HEK293 (cell line): ENCODE measurements around the gene RUNX1.

ENCODE experiments used
- CTCF ChIA-PET: fragments of 350-600 bp; formaldehyde crosslinking; extraction: SDS; loops from one replicate; lab custom pipeline; 2021; ENCODE audit warnings: antibody characterized with exemption; lab: Yijun Ruan, JAX
- POLR2A ChIA-PET: fragments of 300-600 bp; formaldehyde crosslinking; extraction: SDS; loops from one replicate; lab custom pipeline; 2020; ENCODE audit warnings: antibody characterized with exemption, inconsistent platforms; lab: Yijun Ruan, JAX
- H3K27ac ChIP-seq: fragments of 200-500 bp; sonication (Bioruptor generic); 2 replicates; pipeline ENCODE4 v1.5.1; 2014; ENCODE audit warnings: low read depth, low read length, control low read depth, inconsistent platforms; ENCODE audit errors: extremely low read depth
- H3K36me3 ChIP-seq, 2 experiments: fragments of 200-500 bp in 1 of 2; sonication (Bioruptor generic) in 1 of 2; 1 replicate in 1 of 2; 2 replicates in 1 of 2; pipeline ENCODE4 v1.5.1; 2014 to 2017; ENCODE audit warnings: inconsistent platforms in 2 of 2, low read length in 2 of 2; ENCODE audit not compliant: control insufficient read depth in 2 of 2, insufficient read depth in 1 of 2
- H3K4me1 ChIP-seq: fragments of 200-500 bp; sonication (Bioruptor generic); 2 replicates; pipeline ENCODE4 v1.5.1; 2014; ENCODE audit warnings: mild to moderate bottlenecking, low read length, inconsistent platforms; ENCODE audit not compliant: control insufficient read depth, insufficient read depth
- H3K4me3 ChIP-seq: 2 replicates; pipeline ENCODE4 v1.5.1; 2011; ENCODE audit warnings: low read depth, mild to moderate bottlenecking, control low read depth, low read length, moderate library complexity
- H3K9me3 ChIP-seq: fragments of 200-500 bp; sonication (Bioruptor generic); 2 replicates; pipeline ENCODE4 v1.5.1; 2014; ENCODE audit warnings: low read depth, low read length, inconsistent platforms; ENCODE audit not compliant: control insufficient read depth, insufficient read depth
- AEBP2 ChIP-seq: fragments of 450-650 bp; formaldehyde crosslinking; IDR thresholded peaks from 2 replicates; pipeline ENCODE4 v1.5.1; 2016; ENCODE audit warnings: missing biosample characterization, missing genetic modification characterization, borderline replicate concordance
- BCL6B ChIP-seq: fragments of 450-650 bp; formaldehyde crosslinking; IDR thresholded peaks from 2 replicates; pipeline ENCODE4 v1.5.1; 2017; ENCODE audit warnings: missing biosample characterization, missing genetic modification characterization
- EGR2 ChIP-seq: fragments of 450-650 bp; formaldehyde crosslinking; IDR thresholded peaks from 2 replicates; pipeline ENCODE4 v1.5.1; 2016; ENCODE audit warnings: low read depth, missing biosample characterization, missing genetic modification characterization
- GLI2 ChIP-seq: fragments of 450-650 bp; formaldehyde crosslinking; IDR thresholded peaks from 2 replicates; pipeline ENCODE4; 2017; ENCODE audit warnings: missing biosample characterization, missing genetic modification characterization, low read depth, borderline replicate concordance
- HOXC10 ChIP-seq: sonication (generic); formaldehyde crosslinking; IDR thresholded peaks from 2 replicates; pipeline ENCODE4 v1.8.1; 2023; ENCODE audit warnings: mild to moderate bottlenecking, missing genetic modification reagents
- PRDM4 ChIP-seq: fragments of 450-650 bp; formaldehyde crosslinking; IDR thresholded peaks from 2 replicates; pipeline ENCODE4 v1.5.1; 2017; ENCODE audit warnings: missing biosample characterization, missing genetic modification characterization
- PRDM6 ChIP-seq: fragments of 450-650 bp; formaldehyde crosslinking; IDR thresholded peaks from 2 replicates; pipeline ENCODE4 v1.5.1; 2017; ENCODE audit warnings: missing biosample characterization, missing genetic modification characterization
- RBAK ChIP-seq: fragments of 450-650 bp; formaldehyde crosslinking; IDR thresholded peaks from 2 replicates; pipeline ENCODE4 v1.5.1; 2016; ENCODE audit warnings: missing biosample characterization, missing genetic modification characterization
- YY2 ChIP-seq: fragments of 450-650 bp; formaldehyde crosslinking; IDR thresholded peaks from 2 replicates; pipeline ENCODE4 v1.5.1; 2016; ENCODE audit warnings: missing biosample characterization, missing genetic modification characterization
- ZBTB10 ChIP-seq: fragments of 450-650 bp; formaldehyde crosslinking; IDR thresholded peaks from 2 replicates; pipeline ENCODE4 v1.5.1; 2016; ENCODE audit warnings: missing biosample characterization, missing genetic modification characterization
- ZNF10 ChIP-seq: fragments of 450-650 bp; formaldehyde crosslinking; IDR thresholded peaks from 2 replicates; pipeline ENCODE4 v1.5.1; 2017; ENCODE audit warnings: missing biosample characterization, missing genetic modification characterization
- ZNF140 ChIP-seq: fragments of 450-650 bp; formaldehyde crosslinking; IDR thresholded peaks from 2 replicates; pipeline ENCODE4 v1.5.1; 2016; ENCODE audit warnings: missing biosample characterization, missing genetic modification characterization
- ZNF174 ChIP-seq: fragments of 450-650 bp; formaldehyde crosslinking; IDR thresholded peaks from 2 replicates; pipeline ENCODE4 v1.5.0; 2017; ENCODE audit warnings: missing biosample characterization, mild to moderate bottlenecking, missing genetic modification characterization
- ZNF19 ChIP-seq: fragments of 450-650 bp; formaldehyde crosslinking; IDR thresholded peaks from 2 replicates; pipeline ENCODE4; 2016; ENCODE audit warnings: missing biosample characterization, missing genetic modification characterization, low read depth
- ZNF223 ChIP-seq: fragments of 450-650 bp; formaldehyde crosslinking; IDR thresholded peaks from 2 replicates; pipeline ENCODE4 v1.5.1; 2016; ENCODE audit warnings: missing biosample characterization, missing genetic modification characterization
- ZNF248 ChIP-seq: fragments of 450-650 bp; formaldehyde crosslinking; IDR thresholded peaks from 2 replicates; pipeline ENCODE4 v1.5.1; 2017; ENCODE audit warnings: missing biosample characterization, missing genetic modification characterization
- ZNF26 ChIP-seq: fragments of 450-650 bp; formaldehyde crosslinking; IDR thresholded peaks from 2 replicates; pipeline ENCODE4 v1.5.1; 2016; ENCODE audit warnings: missing biosample characterization, missing genetic modification characterization
- ZNF266 ChIP-seq: fragments of 450-650 bp; formaldehyde crosslinking; IDR thresholded peaks from 2 replicates; pipeline ENCODE4 v1.5.1; 2016; ENCODE audit warnings: missing biosample characterization, missing genetic modification characterization, low read depth
- ZNF510 ChIP-seq: fragments of 450-650 bp; formaldehyde crosslinking; IDR thresholded peaks from 2 replicates; pipeline ENCODE4 v1.5.1; 2018; ENCODE audit warnings: mild to moderate bottlenecking, missing genetic modification characterization, missing biosample characterization; ENCODE audit not compliant: insufficient replicate concordance
- ZNF558 ChIP-seq: fragments of 450-650 bp; formaldehyde crosslinking; IDR thresholded peaks from 2 replicates; pipeline ENCODE4 v1.5.1; 2016; ENCODE audit warnings: missing biosample characterization, missing genetic modification characterization
- ZNF561 ChIP-seq: fragments of 450-650 bp; IDR thresholded peaks from 2 replicates; pipeline ENCODE4 v1.5.1; 2018; ENCODE audit warnings: missing biosample characterization, missing genetic modification characterization, borderline replicate concordance
- ZNF623 ChIP-seq: fragments of 450-650 bp; formaldehyde crosslinking; IDR thresholded peaks from 2 replicates; pipeline ENCODE4 v1.5.1; 2016; ENCODE audit warnings: missing biosample characterization, missing genetic modification characterization
- ZNF664 ChIP-seq: fragments of 450-650 bp; formaldehyde crosslinking; IDR thresholded peaks from 2 replicates; pipeline ENCODE4 v1.5.1; 2016; ENCODE audit warnings: missing biosample characterization, missing genetic modification characterization
- ZNF677 ChIP-seq: fragments of 450-650 bp; IDR thresholded peaks from 2 replicates; pipeline ENCODE4 v1.5.0; 2018; ENCODE audit warnings: missing biosample characterization, mild to moderate bottlenecking, missing genetic modification characterization, moderate library complexity
- ZNF76 ChIP-seq: fragments of 450-650 bp; formaldehyde crosslinking; IDR thresholded peaks from 2 replicates; pipeline ENCODE4; 2016; ENCODE audit warnings: low read depth, missing biosample characterization, missing genetic modification characterization, borderline replicate concordance
- ZNF776 ChIP-seq: fragments of 450-650 bp; formaldehyde crosslinking; IDR thresholded peaks from 2 replicates; pipeline ENCODE4 v1.5.0; 2017; ENCODE audit warnings: missing biosample characterization, missing genetic modification characterization, borderline replicate concordance

Gene RUNX1

GRCh38 chr21:34770576-34770975, 278.5 kb downstream of the RUNX1 start:
- ChIA-PET POLR2A (no interaction called here), CTCF (interaction anchor here (0.6 to 1.3 kb wide), 2 partner anchors 8 to 26 kb away, joined by 3 to 4 read pairs; no protein-coding TSS in a partner anchor)
- Histone ChIP-seq H3K9me3 (no peaks in the 10 kb centered on the region), H3K4me3 (no peak overlapping the region), H3K27ac (no peak overlapping the region), H3K36me3 (no peaks in the 10 kb centered on the region), H3K4me1 (peaks cover 5% of the 10 kb centered on the region; the same call in 1 of the 2 replicates)
- TF ChIP-seq RBAK (tag by site-specific recombination) (no peak), HOXC10 (no peak), ZNF776 (tag by site-specific recombination) (no peak), ZNF266 (no peak), ZNF26 (tag by site-specific recombination) (no peak), ZBTB10 (tag by site-specific recombination) (no peak), ZNF19 (no peak), ZNF10 (no peak), ZNF248 (tag by site-specific recombination) (no peak), ZNF140 (no peak), ZNF677 (tag by site-specific recombination) (no peak), PRDM4 (tag by site-specific recombination) (no peak), ZNF510 (no peak), ZNF76 (no peak), ZNF561 (no peak), ZNF623 (tag by site-specific recombination) (no peak), ZNF664 (tag by site-specific recombination) (no peak), ZNF558 (no peak)

GRCh38 chr21:34768326-34768725, 280.8 kb downstream of the RUNX1 start:
- no peak overlapping the region for H3K4me3 ChIP-seq
- ChIA-PET CTCF (interaction anchor here (0.6 kb wide), 1 partner anchor 28 kb away, joined by 5 read pairs; no protein-coding TSS in a partner anchor), POLR2A (no interaction called here)
- no peaks in the 10 kb centered on the region for H3K9me3 ChIP-seq
- H3K27ac ChIP-seq = no peak overlapping the region
- peaks cover 5% of the 10 kb centered on the region; the same call in 1 of the 2 replicates for H3K4me1 ChIP-seq
- no peaks in the 10 kb centered on the region for H3K36me3 ChIP-seq
- TF ChIP-seq EGR2 (tag by site-specific recombination) = no peak
- TF ChIP-seq BCL6B (tag by site-specific recombination) = no peak
- no peak for TF ChIP-seq PRDM6 (tag by site-specific recombination)
- TF ChIP-seq ZNF510 = no peak
- no peak for TF ChIP-seq GLI2 (tag by site-specific recombination)
- no peak for TF ChIP-seq AEBP2 (tag by site-specific recombination)
- TF ChIP-seq ZNF223 (tag by site-specific recombination) = no peak
- no peak for TF ChIP-seq ZNF174 (tag by site-specific recombination)
- no peak for TF ChIP-seq YY2 (tag by site-specific recombination)
